GM18505 (cell line): ENCODE measurements around the gene ARFGEF3.

Source experiments
- ATAC-seq: cut with Tn5 transposase; IDR thresholded peaks from one replicate; pipeline ENCODE4 v1.9.1; 2021; ENCODE audit not compliant: unreplicated experiment
- POLR2A ChIP-seq: IDR thresholded peaks from 4 replicates; pipeline ENCODE4 v1.6.1; 2011; ENCODE audit warnings: borderline replicate concordance; ENCODE audit not compliant: insufficient read depth, insufficient read length; ENCODE audit errors: extremely low read depth

Gene ARFGEF3

DNA sequence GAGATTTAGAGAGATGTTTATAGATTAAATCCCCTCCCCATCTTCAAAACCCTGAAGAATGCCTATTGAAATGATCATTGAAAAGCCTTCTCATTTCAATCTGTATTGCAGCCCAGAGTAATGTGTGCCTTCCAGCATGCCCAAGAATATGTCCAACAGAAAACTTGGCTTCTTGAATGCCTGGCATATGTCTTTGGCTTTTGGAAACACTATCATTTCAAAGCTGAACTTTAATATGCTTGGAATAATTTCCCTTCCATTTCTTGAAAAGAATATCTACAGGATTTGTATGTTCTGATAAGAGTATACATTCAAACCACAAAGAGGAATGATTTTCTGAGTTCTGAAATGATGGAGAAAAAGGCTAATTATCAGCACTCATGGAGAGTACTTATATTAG, 68.5 kb downstream of the ARFGEF3 start:
- no peak for TF ChIP-seq POLR2A
- ATAC-seq, result no peak

DNA sequence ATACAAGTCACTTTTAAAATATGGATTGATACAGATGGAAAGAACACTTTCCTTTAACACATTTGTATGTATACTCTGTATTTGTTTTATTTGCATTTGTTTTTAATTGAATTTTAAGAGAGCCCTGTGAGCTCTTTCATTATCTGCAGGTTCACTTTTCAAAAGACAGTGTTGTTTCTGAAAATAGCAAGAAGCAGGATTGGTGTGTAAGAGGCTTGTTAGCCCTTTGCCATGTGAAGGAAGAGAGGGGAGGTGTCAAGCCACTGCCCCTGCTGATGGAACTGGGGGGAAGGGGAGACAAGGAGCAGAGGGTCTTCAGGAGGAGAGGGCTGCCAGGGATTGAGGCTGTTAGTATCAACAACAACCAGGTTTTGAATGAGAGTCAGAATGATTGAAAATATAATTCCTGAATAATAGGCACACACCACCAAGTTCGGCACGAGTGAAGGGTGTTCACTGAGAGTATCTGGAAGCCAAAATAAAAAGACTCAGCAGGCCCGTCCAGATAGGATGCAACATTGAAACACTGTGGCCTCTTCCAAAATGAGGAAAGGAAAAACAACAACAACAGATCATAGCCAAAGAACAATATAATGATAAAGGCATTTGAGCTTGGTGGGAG, 69.1 kb downstream of the ARFGEF3 start:
- no peak for TF ChIP-seq POLR2A
- no peak for ATAC-seq

DNA sequence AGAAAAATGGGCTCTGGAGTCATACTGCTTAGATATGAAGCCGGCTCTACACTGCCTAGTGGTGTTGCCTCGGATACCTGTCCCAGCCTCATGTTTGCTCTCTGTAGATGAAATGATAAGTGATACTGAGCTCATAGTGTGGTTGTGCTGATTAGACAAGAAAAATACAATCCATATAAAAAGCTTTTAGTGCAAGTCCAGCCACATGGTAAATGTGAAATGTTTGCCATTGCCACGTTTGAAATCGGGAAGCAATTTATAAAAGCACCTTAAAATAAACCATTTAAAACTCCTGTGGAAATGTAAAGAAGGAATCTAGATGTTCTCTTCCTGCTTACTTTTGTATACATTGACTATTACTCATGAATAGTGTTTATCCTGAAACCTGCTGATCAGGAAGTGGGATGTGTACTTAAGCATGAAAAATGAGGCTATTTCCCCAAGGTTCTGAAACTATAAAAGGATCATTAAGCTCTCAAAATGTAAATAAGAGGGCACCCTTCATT, 69.7 kb downstream of the ARFGEF3 start:
- ATAC-seq, result no peak
- no peak for TF ChIP-seq POLR2A

DNA sequence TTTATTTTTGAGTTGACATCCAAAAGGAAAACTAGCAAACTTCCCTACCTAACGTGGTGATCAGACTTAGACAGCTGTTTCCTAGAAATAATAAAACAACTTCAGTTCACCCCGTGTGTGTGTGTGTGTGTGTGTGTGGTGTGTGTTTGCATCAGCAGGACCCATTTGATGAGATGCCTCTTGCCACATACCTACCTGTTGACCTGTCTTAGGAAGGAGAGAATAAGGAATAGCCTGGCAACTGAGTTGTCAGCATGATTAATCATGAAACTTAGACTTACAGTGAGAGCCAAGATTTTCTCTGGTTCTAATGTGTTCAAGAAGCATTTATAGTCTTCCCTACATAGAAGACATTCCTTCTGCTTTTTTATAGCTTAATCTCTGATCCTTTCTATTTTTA, 72.6 kb downstream of the ARFGEF3 start:
- no peak for TF ChIP-seq POLR2A
- no peak for ATAC-seq

DNA sequence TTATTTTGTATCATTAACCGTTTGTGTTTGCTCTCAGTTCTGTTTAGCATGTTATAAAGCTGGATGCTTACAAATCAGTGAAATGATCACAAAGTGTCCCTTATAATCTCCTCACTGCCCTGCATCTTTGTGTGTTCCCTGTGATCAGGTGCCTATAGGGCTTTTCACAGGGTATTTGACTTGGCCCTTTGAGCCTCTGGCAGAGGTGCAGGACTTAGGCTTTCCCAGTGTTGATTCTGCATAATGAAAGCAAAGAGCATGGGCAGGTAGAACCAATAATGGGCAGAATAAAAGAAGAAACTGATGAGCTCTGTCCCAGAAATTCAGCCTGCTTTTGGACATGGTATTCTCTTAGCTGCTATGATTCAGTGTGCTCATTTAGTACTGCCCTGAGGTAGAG, 73.5 kb downstream of the ARFGEF3 start:
- no peak for TF ChIP-seq POLR2A
- no peak for ATAC-seq

DNA sequence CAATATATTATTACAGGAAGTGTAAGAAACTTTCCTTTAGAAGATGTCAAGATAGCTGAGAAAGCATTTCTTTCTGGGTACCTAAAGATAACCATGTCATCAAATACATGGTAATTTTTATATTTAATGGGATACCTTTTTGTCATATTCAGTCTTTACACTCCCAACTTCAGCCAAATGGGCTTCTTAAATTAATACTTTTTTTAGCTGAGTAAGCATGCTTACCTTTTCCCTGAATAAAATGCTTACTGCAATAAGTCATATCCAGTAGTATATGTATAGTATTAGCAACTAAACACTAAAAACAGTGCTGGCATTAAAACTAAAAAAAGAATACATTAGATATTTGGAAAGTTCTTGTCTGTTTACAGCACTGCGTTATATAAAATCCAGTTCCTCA, 74.0 kb downstream of the ARFGEF3 start:
- ATAC-seq, result no peak
- TF ChIP-seq POLR2A, result no peak

DNA sequence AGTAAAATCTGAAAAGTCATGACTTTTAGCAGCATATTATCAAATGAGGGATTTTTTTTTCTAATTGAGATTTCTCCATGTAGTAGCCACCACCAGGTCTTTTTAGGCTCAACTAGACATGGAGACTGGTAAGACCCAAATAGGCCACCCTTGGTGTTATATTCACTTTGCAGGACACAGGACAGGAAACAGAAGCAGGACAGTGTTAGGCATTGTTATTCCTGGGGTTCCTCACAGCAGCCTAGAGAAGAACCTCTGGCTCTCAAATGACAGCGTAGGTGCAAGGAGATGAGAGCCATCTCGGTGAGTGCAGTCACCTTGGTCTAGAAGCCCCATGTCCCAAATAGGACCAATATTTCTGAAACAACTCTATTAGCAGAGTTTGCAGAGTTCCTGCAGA, 75.7 kb downstream of the ARFGEF3 start:
- no peak for ATAC-seq
- TF ChIP-seq POLR2A, result no peak

DNA sequence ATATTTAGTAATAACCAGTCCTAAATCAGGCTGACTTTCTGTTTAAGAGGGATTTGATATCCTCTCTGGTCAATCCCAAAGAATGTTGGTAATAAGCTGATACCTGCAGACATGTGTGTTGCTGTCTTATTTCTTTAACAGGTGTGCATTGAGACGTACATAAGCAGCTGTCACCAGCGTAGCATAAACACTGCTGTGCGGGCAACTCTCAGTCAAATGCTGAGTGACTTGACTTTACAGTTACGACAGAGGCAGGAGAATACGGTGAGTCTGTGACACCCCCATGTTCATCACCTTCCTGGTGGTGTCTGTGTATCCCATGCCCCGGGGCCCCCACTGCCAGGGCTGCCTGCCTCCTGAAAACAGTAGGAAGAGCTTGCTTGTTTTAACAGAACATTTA, 76.6 kb downstream of the ARFGEF3 start:
- no peak for ATAC-seq
- TF ChIP-seq POLR2A, result no peak

DNA sequence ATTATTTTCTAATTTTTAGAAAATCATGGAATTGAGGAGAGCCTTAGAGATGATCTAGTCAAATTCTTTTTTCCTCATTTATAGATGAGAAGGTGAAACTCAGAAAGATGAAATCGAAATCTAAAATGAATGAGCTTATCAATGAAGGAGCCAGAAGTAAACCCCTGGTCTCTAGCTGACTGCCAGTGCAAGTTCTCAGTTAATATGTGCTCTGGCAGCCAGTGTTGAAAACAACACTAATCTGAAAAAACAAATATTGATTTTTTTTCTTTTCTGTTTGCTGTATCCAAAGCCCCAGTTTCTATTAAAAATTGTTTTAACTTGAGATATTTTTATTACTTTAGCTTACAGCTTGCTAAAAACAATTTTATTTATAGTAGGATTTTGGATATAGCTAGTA, 78.0 kb downstream of the ARFGEF3 start:
- no peak for TF ChIP-seq POLR2A
- ATAC-seq, result no peak

DNA sequence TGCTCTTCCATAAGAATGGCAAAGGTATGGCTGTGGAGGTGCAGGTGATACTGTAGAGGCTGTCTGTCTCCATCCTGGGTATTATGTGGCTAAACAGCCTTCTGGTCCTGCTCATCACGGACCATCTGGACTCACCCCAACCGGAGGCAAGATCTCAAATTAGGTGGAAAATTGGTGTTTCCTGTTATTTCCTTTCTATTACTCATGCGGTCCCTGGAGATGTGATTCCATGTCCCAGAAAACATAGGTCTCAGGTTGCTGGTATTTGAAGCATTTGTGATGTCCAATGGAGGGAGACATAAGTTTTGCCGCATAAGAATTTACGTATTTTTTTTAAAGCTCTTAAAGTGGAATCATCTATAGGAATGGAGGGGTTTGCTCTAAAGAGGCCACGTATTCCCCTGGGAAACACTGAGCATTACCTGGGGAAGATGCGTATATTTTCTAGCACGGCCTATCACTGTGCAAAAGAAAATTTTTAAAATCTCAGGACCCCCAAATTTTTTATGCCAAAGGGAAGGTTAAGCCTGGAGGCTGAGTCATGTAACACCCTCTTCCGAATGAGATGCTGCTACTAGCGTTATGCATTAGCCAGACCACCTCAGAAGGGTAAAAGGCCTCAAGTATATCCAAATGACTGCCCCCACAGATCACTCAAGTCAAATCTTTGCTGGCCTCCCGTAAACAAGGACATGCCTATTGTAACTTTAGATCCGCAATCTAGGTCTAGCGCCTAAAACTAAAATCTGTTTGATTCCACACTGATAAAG, 78.9 kb downstream of the ARFGEF3 start:
- ATAC-seq, result no peak
- no peak for TF ChIP-seq POLR2A

DNA sequence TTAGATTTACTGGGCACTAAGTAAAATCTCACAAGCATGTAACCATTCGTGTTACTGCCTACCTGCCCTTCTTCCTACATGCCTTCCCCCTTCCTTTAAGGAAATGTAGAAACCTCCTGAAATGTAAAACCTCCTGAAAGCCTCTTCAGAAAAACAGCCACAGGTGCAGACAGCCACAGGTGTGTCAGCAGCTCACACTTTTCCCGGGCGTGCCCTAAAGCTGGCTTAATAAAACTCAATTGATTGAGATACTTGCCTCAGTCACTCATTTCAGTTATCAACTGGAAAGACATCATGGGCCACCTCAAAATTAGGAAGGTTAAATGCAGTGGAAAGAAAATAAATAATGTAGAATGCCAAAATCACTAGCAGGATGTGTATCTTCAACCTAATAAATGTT, 79.6 kb downstream of the ARFGEF3 start:
- no peak for TF ChIP-seq POLR2A
- ATAC-seq, result no peak

DNA sequence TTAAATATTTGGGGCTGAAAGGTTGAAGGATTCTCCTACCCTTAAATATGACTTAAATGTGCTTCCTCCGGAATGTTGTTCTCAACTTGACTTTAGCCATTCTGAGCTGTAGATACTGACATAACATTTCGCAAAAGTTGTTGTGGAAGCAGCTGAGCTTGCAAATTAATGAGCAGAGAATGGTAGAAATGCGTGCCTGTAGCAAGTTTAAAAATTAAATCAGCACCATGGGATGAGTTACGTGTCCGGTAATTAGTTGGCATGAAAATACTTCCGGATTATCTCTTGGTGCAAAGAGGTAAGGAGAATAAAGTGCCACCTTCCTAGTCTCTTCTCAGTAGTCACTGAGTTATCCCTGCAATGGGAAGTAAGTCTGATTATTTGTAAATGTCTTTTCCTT, 80.2 kb downstream of the ARFGEF3 start:
- no peak for ATAC-seq
- no peak for TF ChIP-seq POLR2A

DNA sequence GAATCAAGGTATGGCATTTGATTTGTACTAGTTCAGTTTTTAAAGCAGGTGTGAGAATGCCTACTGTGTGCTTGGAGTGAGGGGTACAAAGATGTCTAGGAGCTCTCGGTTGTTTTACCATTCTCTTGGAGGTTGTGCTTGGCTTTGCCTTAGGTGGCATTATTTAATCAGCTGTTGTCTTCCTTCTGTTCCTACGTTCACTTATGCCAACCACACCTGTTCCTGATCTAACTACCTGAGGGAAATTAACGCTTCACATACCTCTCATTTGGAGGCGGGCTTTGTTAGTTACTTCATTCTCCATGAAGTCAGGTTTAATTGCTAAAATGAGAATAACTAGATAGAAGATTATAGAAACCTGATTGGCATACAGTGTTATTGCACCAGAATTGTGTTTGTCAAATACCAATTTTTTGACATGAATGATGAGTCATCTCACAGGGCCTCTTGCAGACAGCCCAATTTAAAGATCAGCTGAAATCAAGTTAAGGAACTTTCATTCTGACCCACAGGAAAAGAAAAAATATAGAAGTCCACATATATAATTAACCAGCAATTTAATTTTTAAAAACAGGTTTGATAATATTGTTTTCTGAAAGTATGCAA, 81.4 kb downstream of the ARFGEF3 start:
- no peak for ATAC-seq
- no peak for TF ChIP-seq POLR2A

DNA sequence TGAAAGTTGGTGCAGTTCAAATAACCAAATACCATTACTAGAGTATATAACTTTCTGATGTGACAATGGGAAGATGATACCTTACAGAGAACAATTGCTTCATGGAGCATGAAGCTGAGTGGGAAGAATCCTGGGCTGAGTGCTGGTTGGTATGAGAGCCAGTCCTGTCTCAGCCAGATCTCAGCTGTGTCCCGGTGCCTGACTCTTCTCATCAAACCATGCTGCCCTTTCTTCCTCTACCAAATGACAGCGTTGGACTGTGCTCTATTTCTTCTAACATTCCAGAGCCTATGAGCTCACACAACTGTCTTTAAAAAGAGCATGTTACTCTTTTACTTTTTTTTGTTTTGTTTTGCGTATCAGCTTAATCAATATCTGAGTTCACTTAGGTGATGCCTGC, 84.0 kb downstream of the ARFGEF3 start:
- no peak for TF ChIP-seq POLR2A
- ATAC-seq, result no peak

DNA sequence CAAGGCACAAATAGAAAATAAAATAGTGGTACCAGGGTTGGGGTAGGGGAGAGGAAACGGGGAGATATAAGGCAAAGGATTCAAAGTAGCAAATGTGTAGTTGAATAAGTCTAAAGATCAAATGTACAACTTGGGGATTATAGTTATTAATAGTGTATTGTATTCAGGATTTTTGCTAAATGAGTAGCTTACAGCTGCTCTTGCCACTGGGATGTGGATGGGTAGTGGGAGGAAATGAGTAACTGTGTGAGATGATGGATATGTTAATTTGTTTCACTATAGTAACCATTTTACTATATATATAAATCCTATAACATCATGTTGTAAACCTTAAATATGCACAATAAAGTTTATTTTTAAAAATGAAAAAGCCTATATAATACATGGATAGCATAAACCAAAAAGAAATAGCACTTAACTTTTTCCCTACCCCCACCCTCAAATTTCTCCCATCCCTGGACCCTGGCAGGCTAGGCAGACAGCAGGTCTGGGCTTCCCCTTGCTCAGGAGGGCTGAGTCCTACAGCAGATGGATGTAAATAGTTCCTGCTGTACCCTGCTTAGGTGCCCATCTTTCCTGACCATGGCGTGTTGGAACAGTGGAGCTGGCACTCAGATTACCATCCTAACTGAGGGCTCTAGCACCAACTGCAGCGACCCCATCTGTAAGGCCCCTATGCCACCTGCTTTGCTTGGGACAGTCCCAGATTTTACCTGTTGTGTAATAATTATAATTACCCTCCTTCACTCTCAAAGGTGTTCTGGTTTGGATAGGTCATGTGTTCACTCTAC, 85.1 kb downstream of the ARFGEF3 start:
- ATAC-seq, result no peak
- no peak for TF ChIP-seq POLR2A
